Cerebellar cortex (tissue), 1 donor: ENCODE measurements around the gene STAG1.
"Not testable (repeated sequence)": the region's sequence is repeated elsewhere in the genome, so short reads cannot be mapped to it uniquely, and the experiment has no call there.

ENCODE experiments used
- DNase-seq: peaks from one replicate; pipeline ENCODE4 v3.0.0-alpha.2; 2015; ENCODE audit warnings: low spot score

STAG1 gene

GRCh38 chr3:136586580-136586979 is 165.6 kb downstream of the STAG1 start:
- no peak for DNase-seq

- no peak for DNase-seq
Measured at GRCh38 chr3:136584728-136585127, 167.4 kb downstream of the STAG1 start.

DNA sequence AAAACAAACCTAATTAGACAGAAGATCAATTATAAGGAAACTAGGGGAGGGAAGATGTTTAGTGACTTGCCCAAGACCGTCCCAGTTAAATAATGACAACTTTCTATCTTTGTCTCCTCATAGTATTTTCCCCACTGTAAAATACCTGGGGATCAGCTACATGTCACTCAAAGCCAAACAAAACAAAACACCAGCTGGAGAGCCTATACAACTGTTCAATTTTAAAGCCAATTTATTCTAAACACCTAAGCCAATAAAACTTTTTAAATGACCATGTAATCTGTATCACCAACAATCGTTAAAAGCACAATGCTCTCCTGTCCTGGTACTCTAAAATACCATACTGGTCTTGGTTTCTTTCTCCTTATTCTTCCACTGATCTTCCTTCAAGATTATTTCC is 168.4 kb downstream of the STAG1 start:
- DNase-seq, result no peak

GRCh38 chr3:136577791-136578190 is 174.4 kb downstream of the STAG1 start:
- no peak for DNase-seq

- no peak for DNase-seq
Measured at GRCh38 chr3:136576279-136577009, 175.7 kb downstream of the STAG1 start.

- DNase-seq, result no peak
Measured at GRCh38 chr3:136567599-136568188, 184.5 kb downstream of the STAG1 start.

GRCh38 chr3:136564962-136565361 is 187.2 kb downstream of the STAG1 start:
- DNase-seq, result not testable (repeated sequence)

- DNase-seq, result no peak
Measured at GRCh38 chr3:136562026-136562425, 190.2 kb downstream of the STAG1 start.

DNA sequence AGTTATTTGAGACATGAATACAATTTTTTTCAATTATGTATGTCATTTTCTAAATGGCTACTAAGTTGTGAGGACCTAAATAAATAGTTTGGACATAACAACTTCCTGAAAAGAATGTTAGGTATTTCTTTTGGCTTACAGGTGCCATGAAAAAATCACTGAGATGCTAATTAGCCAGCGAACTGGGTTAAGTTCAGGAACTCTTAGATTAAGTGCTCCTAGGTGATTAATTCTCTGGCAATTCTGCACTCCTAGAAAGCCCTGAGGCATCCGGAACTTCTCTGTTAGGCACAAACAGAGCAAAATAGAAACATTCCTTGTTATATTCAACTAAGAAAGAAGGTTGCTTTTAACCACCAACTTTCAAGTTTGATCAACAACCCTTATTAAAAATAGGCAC is 192.3 kb downstream of the STAG1 start:
- no peak for DNase-seq

GRCh38 chr3:136549461-136549860 is 202.7 kb downstream of the STAG1 start:
- DNase-seq, result not testable (repeated sequence)

DNA sequence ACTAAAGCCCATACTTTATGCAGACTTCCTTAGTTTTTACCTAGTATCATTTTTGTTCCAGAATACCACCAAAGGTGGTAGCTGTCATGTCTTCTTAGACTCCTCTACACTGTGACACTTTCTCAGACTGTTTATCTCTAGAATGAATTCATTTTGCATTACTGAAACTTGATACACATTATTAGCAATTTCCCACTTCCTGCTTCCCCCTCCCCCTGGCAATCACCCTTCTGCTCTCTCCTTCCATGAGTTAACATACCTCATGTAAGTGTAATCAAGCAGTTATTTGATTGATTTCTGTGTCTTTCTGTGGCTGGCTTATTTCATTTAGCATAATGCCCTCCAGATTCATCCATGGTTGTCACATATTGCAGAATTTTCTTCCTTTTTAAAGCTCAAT is 204.9 kb downstream of the STAG1 start:
- no peak for DNase-seq

GRCh38 chr3:136546720-136547119 is 205.5 kb downstream of the STAG1 start:
- no peak for DNase-seq

GRCh38 chr3:136545664-136546268 is 206.4 kb downstream of the STAG1 start:
- DNase-seq, result no peak

DNA sequence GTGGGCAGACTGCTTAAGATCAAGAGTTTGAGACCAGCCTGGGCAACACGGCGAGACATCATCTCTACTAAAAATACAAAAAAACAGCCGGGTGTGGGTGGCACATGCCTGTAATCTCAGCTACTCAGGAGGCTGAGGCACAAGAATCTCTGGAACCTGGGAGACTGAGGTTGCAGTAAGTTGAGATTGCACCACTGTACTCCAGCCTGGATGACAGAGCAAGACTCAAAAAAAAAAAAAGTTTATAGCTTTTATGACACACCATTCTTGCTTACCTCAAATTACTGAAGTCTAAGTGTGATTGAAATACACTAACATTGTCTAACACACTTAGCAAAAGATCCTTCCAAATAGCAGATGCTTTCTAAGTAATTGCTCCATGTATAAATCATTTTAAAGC is 207.6 kb downstream of the STAG1 start:
- DNase-seq, result no peak

DNA sequence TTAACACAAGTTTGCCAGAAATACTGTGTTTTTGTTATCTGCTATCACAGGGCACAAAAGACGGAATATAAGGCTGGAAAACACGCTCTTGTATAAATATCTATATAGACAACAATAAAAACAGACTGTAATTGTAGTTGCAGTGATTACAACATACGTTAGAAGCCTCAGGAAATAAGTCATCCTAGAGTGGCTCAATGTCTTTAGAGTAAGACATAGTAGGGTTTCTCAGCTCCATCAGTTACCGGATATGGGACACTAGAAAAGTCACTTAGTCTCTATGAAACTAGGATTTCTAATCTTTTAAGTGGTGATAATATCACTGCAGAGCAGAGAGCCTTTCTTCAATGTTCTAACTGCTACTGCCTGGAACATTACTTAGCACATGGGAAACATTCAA is 208.8 kb downstream of the STAG1 start:
- DNase-seq, result no peak

- no peak for DNase-seq
Measured at GRCh38 chr3:136535906-136536305, 216.3 kb downstream of the STAG1 start.

- no peak for DNase-seq
Measured at GRCh38 chr3:136532766-136533165, 219.4 kb downstream of the STAG1 start.

DNA sequence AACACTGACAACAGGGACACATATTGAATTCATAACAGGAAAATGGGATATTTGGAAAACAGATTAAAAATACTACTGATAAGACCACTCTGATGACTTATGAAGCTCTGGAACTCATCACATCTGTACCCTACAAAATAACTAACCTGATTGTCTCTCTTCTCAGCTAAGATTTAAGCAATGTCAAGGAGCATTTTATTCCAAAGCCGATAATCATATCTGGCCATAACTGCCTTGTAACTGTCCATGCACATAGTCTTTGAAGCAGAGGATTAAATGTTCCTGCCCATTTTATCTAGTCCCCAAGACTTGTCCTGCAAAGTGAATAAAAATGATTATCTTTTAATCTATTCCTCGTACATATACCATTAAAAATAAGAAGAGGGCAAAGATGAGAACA is 234.1 kb downstream of the STAG1 start:
- DNase-seq, result no peak

- no peak for DNase-seq
Measured at GRCh38 chr3:136516656-136517055, 235.5 kb downstream of the STAG1 start.

- DNase-seq, result no peak
Measured at GRCh38 chr3:136516095-136516494, 236.1 kb downstream of the STAG1 start.

- DNase-seq, result not testable (repeated sequence)
Measured at GRCh38 chr3:136514533-136514932, 237.6 kb downstream of the STAG1 start.

- DNase-seq, result no peak
Measured at GRCh38 chr3:136513367-136513766, 238.8 kb downstream of the STAG1 start.

GRCh38 chr3:136512381-136512780 is 239.8 kb downstream of the STAG1 start:
- no peak for DNase-seq

DNA sequence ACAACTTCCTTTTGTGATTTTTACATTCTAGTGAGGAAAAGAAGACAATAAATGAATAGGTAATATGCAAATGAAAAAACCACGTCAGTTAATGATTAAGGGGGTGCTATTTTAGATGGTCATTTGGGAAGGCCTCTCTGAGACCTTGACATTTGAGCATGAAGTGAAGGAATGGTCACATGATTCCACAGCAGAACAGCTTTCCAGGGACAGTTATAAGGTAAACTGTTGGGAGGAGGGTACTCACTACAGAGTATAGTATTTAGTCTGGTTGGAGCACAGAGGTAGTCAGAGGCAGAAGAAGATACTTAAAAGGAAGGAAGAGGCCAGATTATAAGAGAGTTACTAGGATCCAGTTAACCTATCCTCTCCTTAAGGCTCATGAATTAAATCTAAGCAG is 246.5 kb downstream of the STAG1 start:
- DNase-seq, result no peak
